IMR-90 (cell line): ENCODE measurements around the gene PABPC1L2B. TPM values are rescaled to one million over a fixed set of nuclear protein-coding genes. Genes with fewer than 3 reads are reported as not detected.
"Not testable (repeated sequence)": the region's sequence is repeated elsewhere in the genome, so short reads cannot be mapped to it uniquely, and the experiment has no call there.

Source experiments
- ATAC-seq: fragments of 200-7000 bp; cut with Tn5 transposase; 2 replicates; pipeline ENCODE4 v1.9.1; 2020; ENCODE audit warnings: low read depth, mild to moderate bottlenecking, moderate library complexity
- BruUV-seq: library from RNA; stranded (reverse); fragments of 400-500 nt; replicated peaks from 2 replicates; lab custom pipeline; 2021; lab: Mats Ljungman, UMichigan
- CTCF ChIA-PET: fragments of 300-600 bp; formaldehyde crosslinking; extraction: SDS; loops from one replicate; lab custom pipeline; 2021; ENCODE audit warnings: antibody characterized with exemption; lab: Yijun Ruan, JAX
- POLR2A ChIA-PET: fragments of 300-600 bp; sonication (Branson Sonifier 250); formaldehyde crosslinking; loops from one replicate; lab custom pipeline; 2022; ENCODE audit warnings: antibody characterized with exemption; ENCODE audit not compliant: unreplicated experiment; lab: Charles Lee
- DNase-seq: peaks from one replicate; pipeline ENCODE4 v3.0.0; 2013
- H2AFZ ChIP-seq: replicated peaks from 2 replicates; pipeline ENCODE3; 2013; ENCODE audit warnings: low read length, mild to moderate bottlenecking; ENCODE audit not compliant: poor library complexity
- H2AK5ac ChIP-seq: 2 replicates; pipeline ENCODE4 v1.6.1; 2013; ENCODE audit warnings: low read depth, low read length, inconsistent platforms
- H2AK9ac ChIP-seq: replicated peaks from 2 replicates; pipeline ENCODE3; 2013; ENCODE audit warnings: mild to moderate bottlenecking, low read depth, low read length, moderate library complexity; ENCODE audit not compliant: poor library complexity
- H2BK120ac ChIP-seq: 2 replicates; pipeline ENCODE4 v1.6.1; 2013; ENCODE audit warnings: low read depth, low read length, inconsistent platforms
- H2BK15ac ChIP-seq: 3 replicates; pipeline ENCODE4 v1.6.1; 2013; ENCODE audit warnings: low read depth, low read length, inconsistent platforms
- H2BK20ac ChIP-seq: 2 replicates; pipeline ENCODE4 v1.6.1; 2013; ENCODE audit warnings: low read depth, mild to moderate bottlenecking, inconsistent platforms, low read length, moderate library complexity
- H2BK5ac ChIP-seq: 2 replicates; pipeline ENCODE4 v1.6.1; 2013; ENCODE audit warnings: mild to moderate bottlenecking, low read depth, low read length, inconsistent platforms; ENCODE audit not compliant: poor library complexity, severe bottlenecking
- H3K14ac ChIP-seq: replicated peaks from 2 replicates; pipeline ENCODE4 v1.6.1; 2013; ENCODE audit warnings: low read depth, low read length, inconsistent platforms
- H3K18ac ChIP-seq: 2 replicates; pipeline ENCODE4 v1.6.1; 2013; ENCODE audit warnings: low read depth, low read length, control low read depth
- H3K23ac ChIP-seq: 2 replicates; pipeline ENCODE4 v1.6.1; 2013; ENCODE audit warnings: low read depth, low read length, inconsistent platforms
- H3K27ac ChIP-seq: 2 replicates; pipeline ENCODE4 v1.5.1; 2013; ENCODE audit warnings: mild to moderate bottlenecking, control low read depth, low read length; ENCODE audit not compliant: insufficient read depth
- H3K27me3 ChIP-seq: 2 replicates; pipeline ENCODE4 v1.6.1; 2013; ENCODE audit warnings: low read length; ENCODE audit not compliant: control insufficient read depth, insufficient read depth
- H3K36me3 ChIP-seq: 2 replicates; pipeline ENCODE4 v1.6.1; 2013; ENCODE audit warnings: low read length, mixed read lengths; ENCODE audit not compliant: control insufficient read depth, insufficient read depth
- H3K4ac ChIP-seq: 2 replicates; pipeline ENCODE4 v1.6.1; 2013; ENCODE audit warnings: low read depth, low read length, inconsistent platforms
- H3K4me1 ChIP-seq: 2 replicates; pipeline ENCODE4 v1.6.1; 2013; ENCODE audit warnings: low read length, mixed read lengths; ENCODE audit not compliant: control insufficient read depth, insufficient read depth
- H3K4me2 ChIP-seq: 2 replicates; pipeline ENCODE4 v1.6.1; 2013; ENCODE audit warnings: low read depth, mild to moderate bottlenecking, control low read depth, low read length, moderate library complexity
- H3K4me3 ChIP-seq: 2 replicates; pipeline ENCODE4 v1.5.1; 2013; ENCODE audit warnings: low read depth, mild to moderate bottlenecking, control low read depth, low read length, moderate library complexity; ENCODE audit not compliant: insufficient read depth
- H3K56ac ChIP-seq: 2 replicates; pipeline ENCODE4 v1.6.1; 2013; ENCODE audit warnings: low read length, inconsistent platforms; ENCODE audit not compliant: insufficient read depth; ENCODE audit errors: extremely low read depth
- H3K79me1 ChIP-seq, 2 experiments: 2 replicates each; pipeline ENCODE4 v1.6.1; 2013; ENCODE audit warnings: low read length in 2 of 2, inconsistent platforms in 1 of 2, low read depth in 1 of 2
- H3K9ac ChIP-seq: 2 replicates; pipeline ENCODE4 v1.6.1; 2013; ENCODE audit warnings: low read depth, low read length, control low read depth
- H3K9me1 ChIP-seq: 2 replicates; pipeline ENCODE4 v1.6.1; 2013; ENCODE audit warnings: low read length, inconsistent platforms; ENCODE audit not compliant: insufficient read depth
- H3K9me3 ChIP-seq: 2 replicates; pipeline ENCODE4 v1.6.1; 2013; ENCODE audit warnings: low read length; ENCODE audit not compliant: control insufficient read depth, insufficient read depth
- H4K20me1 ChIP-seq: 2 replicates; pipeline ENCODE4 v1.6.1; 2013; ENCODE audit warnings: low read length, inconsistent platforms; ENCODE audit not compliant: insufficient read depth
- H4K5ac ChIP-seq: 2 replicates; pipeline ENCODE4 v1.6.1; 2013; ENCODE audit warnings: mild to moderate bottlenecking, low read depth, low read length, control low read depth
- H4K8ac ChIP-seq, 2 experiments: 2 replicates each; pipeline ENCODE4 v1.6.1; 2013; ENCODE audit warnings: low read depth in 2 of 2, low read length in 2 of 2, control low read depth in 1 of 2, inconsistent platforms in 1 of 2
- H4K91ac ChIP-seq: 2 replicates; pipeline ENCODE4 v1.6.1; 2013; ENCODE audit warnings: low read depth, low read length, inconsistent platforms; ENCODE audit not compliant: insufficient read depth
- WGBS, 2 experiments: methylation state at CpG; one replicate each; pipeline versions ENCODE4 v1.1.5 to v1.1.7; 2013; ENCODE audit warnings: missing lambda C conversion rate in 2 of 2; ENCODE audit not compliant: insufficient read length in 1 of 2; ENCODE audit errors: extremely low coverage in 2 of 2; 5-methylcytosine and 5-hydroxymethylcytosine counted together
- dilution Hi-C: fragments of 300-500 bp; cut with HindIII; formaldehyde crosslinking; loops from one replicate; pipeline ENCODE4 v1.14.3; 2018; ENCODE audit warnings: low sequenced_read_pairs; ENCODE audit not compliant: unreplicated experiment
- in situ Hi-C: fragments of 300-500 bp; cut with MboI; formaldehyde crosslinking; loops from 3 replicates; pipeline ENCODE4 v1.14.3; 2019; ENCODE audit warnings: low sequenced_read_pairs, inconsistent platforms, mixed read lengths
- intact Hi-C: fragments of 100-400 bp; cut with micrococcal nuclease; formaldehyde crosslinking; loops from 2 replicates; pipeline ENCODE4 v1.10.0; 2022
- polyA plus RNA-seq, 3 experiments: library from polyadenylated mRNA; depleted of rRNA; stranded (reverse); fragments of >200 nt; gene quantifications; 2 replicates each; pipeline ENCODE4 v1.2.3, GENCODE V29; 2012; ENCODE audit warnings: low replicate concordance in 1 of 3
- total RNA-seq: library from RNA; depleted of rRNA; stranded (reverse); fragments of >200 nt; gene quantifications from 2 replicates; pipeline ENCODE4 v1.2.3, GENCODE V29; 2012

The PABPC1L2B gene
- total and polyA plus RNA-seq, 2 of the 4 experiments (the other 2 are of a cell fraction) = not detected

GRCh38 chrX:72980894-72981469 lies 21.8 kb upstream of the PABPC1L2B start:
- H3K27me3 ChIP-seq, H3K4ac ChIP-seq, H2BK120ac ChIP-seq, POLR2A ChIA-PET, H3K14ac ChIP-seq, H4K91ac ChIP-seq, H3K18ac ChIP-seq, CTCF ChIA-PET, H3K4me2 ChIP-seq, H3K9me1 ChIP-seq, H2AK9ac ChIP-seq, dilution Hi-C loops, in situ Hi-C loops, H3K36me3 ChIP-seq, H4K8ac ChIP-seq, H3K9me3 ChIP-seq, intact Hi-C loops, DNase-seq, H3K56ac ChIP-seq, H2BK20ac ChIP-seq, H3K9ac ChIP-seq, H4K20me1 ChIP-seq, H3K23ac ChIP-seq, H4K5ac ChIP-seq, H3K79me1 ChIP-seq, H3K4me3 ChIP-seq, H3K4me1 ChIP-seq, H2AFZ ChIP-seq, BruUV-seq, H2AK5ac ChIP-seq, H2BK15ac ChIP-seq, ATAC-seq, H2BK5ac ChIP-seq, H3K27ac ChIP-seq: not testable (repeated sequence)
- no CpG with 5 or more reads among the region's 5 CpGs for WGBS, 2 experiments

- H3K18ac ChIP-seq, H3K56ac ChIP-seq, H3K4ac ChIP-seq, H4K8ac ChIP-seq, H3K9me1 ChIP-seq, H2AK5ac ChIP-seq, H3K4me1 ChIP-seq, H3K14ac ChIP-seq, CTCF ChIA-PET, H3K4me2 ChIP-seq, H4K20me1 ChIP-seq, H3K4me3 ChIP-seq, H3K27me3 ChIP-seq, H4K91ac ChIP-seq, H3K27ac ChIP-seq, H2BK120ac ChIP-seq, BruUV-seq, H2AK9ac ChIP-seq, H3K79me1 ChIP-seq, H3K23ac ChIP-seq, H3K9me3 ChIP-seq, in situ Hi-C loops, H2BK20ac ChIP-seq, intact Hi-C loops, H2BK15ac ChIP-seq, POLR2A ChIA-PET, H2AFZ ChIP-seq, H3K36me3 ChIP-seq, DNase-seq, ATAC-seq, H4K5ac ChIP-seq, H3K9ac ChIP-seq, dilution Hi-C loops, H2BK5ac ChIP-seq: not testable (repeated sequence)
- WGBS, 2 experiments = no CpG with 5 or more reads among the region's 19 CpGs
Measured at GRCh38 chrX:73004032-73004431, 1.3 kb downstream of the PABPC1L2B start.
